Measurements from ENCODE around the gene TARP.

TARP gene

DNA sequence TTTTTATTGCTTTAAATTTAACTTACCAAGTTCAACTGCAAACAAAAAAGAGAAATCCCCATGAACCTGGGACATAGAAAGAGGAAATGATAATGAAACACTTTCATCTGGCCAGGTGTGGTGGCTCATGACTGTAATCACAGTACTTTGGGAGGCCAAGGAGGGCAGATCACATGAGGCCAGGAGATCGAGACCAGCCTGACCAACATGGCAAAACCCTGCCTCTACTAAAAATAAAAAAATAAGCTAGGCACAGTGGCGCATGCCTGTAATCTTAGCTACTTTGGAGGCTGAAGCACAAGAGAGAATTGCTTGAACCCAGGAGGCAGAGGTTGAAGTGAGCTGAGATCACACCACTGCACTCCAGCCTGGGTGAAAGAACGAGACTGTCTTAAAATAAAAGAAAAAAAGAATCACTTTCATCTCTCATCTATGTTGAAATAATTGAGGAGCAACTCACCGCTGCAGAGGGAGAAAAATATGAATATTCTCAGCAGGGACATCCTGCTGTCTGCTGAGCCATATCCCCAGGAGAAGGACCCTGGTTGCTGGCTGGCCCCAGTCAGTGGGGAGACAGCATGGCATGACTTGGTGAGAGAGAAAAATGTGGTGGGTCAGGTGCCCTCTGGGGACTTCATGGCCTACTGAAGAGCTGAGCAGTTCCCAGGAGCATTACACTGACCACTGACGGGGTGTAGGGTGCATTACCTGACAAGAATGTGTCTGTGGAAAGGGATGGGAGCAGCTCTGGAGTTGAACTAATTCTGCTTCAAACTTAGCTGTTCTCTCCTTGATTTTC is 22.8 kb upstream of the TARP start:
- Mint-ChIP-seq H3K27ac (no peak overlapping the region), H3K36me3 (ENCODE audit: low read depth) (no peaks in the 10 kb centered on the region), H3K27me3 (ENCODE audit: low read depth) (no peaks in the 10 kb centered on the region), H3K4me3 (no peak overlapping the region), H3K4me1 (no peaks in the 10 kb centered on the region), H3K9me3 (no peaks in the 10 kb centered on the region)
- TF ChIP-seq, protein P1, sequence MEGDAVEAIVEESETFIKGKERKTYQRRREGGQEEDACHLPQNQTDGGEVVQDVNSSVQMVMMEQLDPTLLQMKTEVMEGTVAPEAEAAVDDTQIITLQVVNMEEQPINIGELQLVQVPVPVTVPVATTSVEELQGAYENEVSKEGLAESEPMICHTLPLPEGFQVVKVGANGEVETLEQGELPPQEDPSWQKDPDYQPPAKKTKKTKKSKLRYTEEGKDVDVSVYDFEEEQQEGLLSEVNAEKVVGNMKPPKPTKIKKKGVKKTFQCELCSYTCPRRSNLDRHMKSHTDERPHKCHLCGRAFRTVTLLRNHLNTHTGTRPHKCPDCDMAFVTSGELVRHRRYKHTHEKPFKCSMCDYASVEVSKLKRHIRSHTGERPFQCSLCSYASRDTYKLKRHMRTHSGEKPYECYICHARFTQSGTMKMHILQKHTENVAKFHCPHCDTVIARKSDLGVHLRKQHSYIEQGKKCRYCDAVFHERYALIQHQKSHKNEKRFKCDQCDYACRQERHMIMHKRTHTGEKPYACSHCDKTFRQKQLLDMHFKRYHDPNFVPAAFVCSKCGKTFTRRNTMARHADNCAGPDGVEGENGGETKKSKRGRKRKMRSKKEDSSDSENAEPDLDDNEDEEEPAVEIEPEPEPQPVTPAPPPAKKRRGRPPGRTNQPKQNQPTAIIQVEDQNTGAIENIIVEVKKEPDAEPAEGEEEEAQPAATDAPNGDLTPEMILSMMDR (IDR thresholded peaks at IDR 0.05; ENCODE audit: unreplicated experiment in 3 of 3): no peak

DNA sequence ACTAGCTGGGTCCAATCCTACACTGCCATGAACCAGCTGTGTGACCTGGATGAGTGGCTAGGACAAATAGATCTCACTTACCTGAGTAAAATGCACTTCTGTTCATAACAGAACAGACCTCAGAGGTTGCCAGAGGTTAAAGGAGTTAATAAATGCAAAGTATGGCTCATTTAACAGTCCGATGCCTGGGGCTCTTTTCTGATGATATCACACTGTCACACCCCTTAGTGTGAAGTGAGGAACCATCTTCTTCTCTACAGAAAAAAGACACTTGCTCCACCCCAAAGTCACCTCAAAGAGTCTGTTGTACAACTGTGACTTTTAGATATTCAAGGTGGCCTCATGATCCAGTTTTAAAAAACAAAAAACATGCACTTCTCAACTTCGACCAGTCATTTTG is 21.5 kb upstream of the TARP start:
- TF ChIP-seq, protein P1 (IDR thresholded peaks at IDR 0.05; ENCODE audit: unreplicated experiment in 3 of 3): no peak

GRCh38 chr7:38292442-38292841 is 19.0 kb upstream of the TARP start:
- H3K4me3 Mint-ChIP-seq: no peak overlapping the region
- H3K36me3 Mint-ChIP-seq (ENCODE audit: low read depth): no peaks in the 10 kb centered on the region
- no peaks in the 10 kb centered on the region for H3K9me3 Mint-ChIP-seq
- no peak overlapping the region for H3K27ac Mint-ChIP-seq
- TF ChIP-seq, protein P1 (IDR thresholded peaks at IDR 0.05; ENCODE audit: unreplicated experiment in 3 of 3): no peak
- H3K4me1 Mint-ChIP-seq: no peaks in the 10 kb centered on the region
- peaks cover 3% of the 10 kb centered on the region for H3K27me3 Mint-ChIP-seq (ENCODE audit: low read depth)

More for the DNA sequence above, 21.5 kb upstream of the TARP start:
- Mint-ChIP-seq H3K4me1 (no peaks in the 10 kb centered on the region), H3K27me3 (ENCODE audit: low read depth) (peaks cover 3% of the 10 kb centered on the region), H3K4me3 (no peak overlapping the region), H3K36me3 (ENCODE audit: low read depth) (no peaks in the 10 kb centered on the region), H3K9me3 (no peaks in the 10 kb centered on the region), H3K27ac (no peak overlapping the region)

GRCh38 chr7:38291650-38292049 is 18.2 kb upstream of the TARP start:
- no peaks in the 10 kb centered on the region for H3K9me3 Mint-ChIP-seq
- H3K27ac Mint-ChIP-seq: no peak overlapping the region
- no peak overlapping the region for H3K4me3 Mint-ChIP-seq
- no peaks in the 10 kb centered on the region for H3K4me1 Mint-ChIP-seq
- H3K36me3 Mint-ChIP-seq (ENCODE audit: low read depth): no peaks in the 10 kb centered on the region
- peaks cover 3% of the 10 kb centered on the region for H3K27me3 Mint-ChIP-seq (ENCODE audit: low read depth)
- TF ChIP-seq, protein P1 (IDR thresholded peaks at IDR 0.05; ENCODE audit: unreplicated experiment in 3 of 3): no peak

GRCh38 chr7:38291117-38291647 is 17.7 kb upstream of the TARP start:
- Mint-ChIP-seq H3K36me3 (ENCODE audit: low read depth) (no peaks in the 10 kb centered on the region), H3K27me3 (ENCODE audit: low read depth) (peaks cover 3% of the 10 kb centered on the region), H3K4me1 (no peaks in the 10 kb centered on the region), H3K4me3 (no peak overlapping the region), H3K27ac (no peak overlapping the region), H3K9me3 (no peaks in the 10 kb centered on the region)
- TF ChIP-seq, protein P1 (IDR thresholded peaks at IDR 0.05; ENCODE audit: unreplicated experiment in 3 of 3): no peak

DNA sequence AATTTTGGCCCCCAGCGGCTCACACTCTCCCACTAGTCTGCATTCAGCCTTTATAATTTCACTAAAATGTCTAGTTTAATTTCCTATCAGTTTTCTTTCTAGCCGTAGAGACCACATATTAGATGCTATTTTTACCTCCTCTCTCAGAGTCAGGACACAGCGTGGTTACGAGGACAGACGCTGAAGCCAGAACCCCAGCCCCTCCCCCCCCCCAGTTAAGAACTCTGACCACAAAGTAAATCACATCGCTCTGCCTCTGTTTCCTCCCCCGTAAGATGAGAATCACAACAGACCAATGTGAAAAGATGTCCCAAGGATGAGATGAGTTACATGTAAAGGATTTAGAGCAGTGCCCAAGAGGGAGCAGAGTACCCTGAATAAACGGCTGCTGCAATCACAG is 11.1 kb upstream of the TARP start:
- Mint-ChIP-seq H3K4me3 (no peak overlapping the region), H3K4me1 (peaks cover 7% of the 10 kb centered on the region), H3K9me3 (no peaks in the 10 kb centered on the region), H3K27ac (no peak overlapping the region), H3K27me3 (ENCODE audit: low read depth) (no peaks in the 10 kb centered on the region), H3K36me3 (ENCODE audit: low read depth) (no peaks in the 10 kb centered on the region)
- TF ChIP-seq, protein P1 (IDR thresholded peaks at IDR 0.05; ENCODE audit: unreplicated experiment in 3 of 3): no peak

All from nephron (organoid).